ENCODE results near the gene ACTR3C.
"Not testable (repeated sequence)": the region's sequence is repeated elsewhere in the genome, so short reads cannot be mapped to it uniquely, and the experiment has no call there.

The ACTR3C gene

DNA sequence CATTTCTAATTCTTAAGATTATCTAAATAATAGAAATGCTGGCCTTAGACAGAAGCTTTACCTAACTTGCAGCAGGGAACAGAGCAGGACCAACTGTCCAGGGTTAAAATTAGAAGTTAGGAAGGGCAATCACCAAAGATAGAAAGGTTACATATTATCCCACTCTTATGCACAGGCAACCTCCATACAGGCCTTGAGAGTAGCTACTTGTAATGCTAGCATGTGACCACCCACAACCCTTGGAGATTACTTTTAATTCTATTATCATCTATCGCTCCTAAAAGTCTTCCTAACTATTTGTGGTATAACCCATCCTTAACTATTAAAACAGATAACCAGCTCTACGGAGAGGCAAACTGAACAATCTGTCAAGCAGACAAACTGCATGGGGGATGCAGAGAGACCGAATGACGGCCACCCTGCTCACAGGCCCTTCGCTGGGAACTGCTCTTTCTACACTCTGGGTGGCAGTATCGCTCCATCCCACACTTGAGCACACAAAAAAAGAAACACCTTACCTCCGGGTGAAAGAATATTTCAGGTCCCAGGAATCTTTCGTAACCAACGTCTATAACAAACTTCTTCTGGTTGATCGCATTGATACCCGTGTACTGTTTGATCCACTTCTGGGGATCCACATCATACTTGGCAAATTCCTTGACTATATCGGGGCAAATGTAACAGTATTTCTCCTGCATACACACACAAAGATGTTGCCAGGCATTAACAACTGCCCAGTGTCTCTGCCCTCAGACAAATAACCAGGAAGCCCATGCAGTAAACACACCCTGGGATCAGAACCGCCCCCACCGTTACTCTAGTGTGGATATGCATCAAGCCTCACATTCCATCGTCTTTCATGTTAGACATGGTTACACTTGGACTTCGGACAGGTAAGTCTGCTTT is 37.2 kb downstream of the ACTR3C start:
- peak in 10 of 56 donors; percentile 1 to 27 (median 10) for DNase-seq

DNA sequence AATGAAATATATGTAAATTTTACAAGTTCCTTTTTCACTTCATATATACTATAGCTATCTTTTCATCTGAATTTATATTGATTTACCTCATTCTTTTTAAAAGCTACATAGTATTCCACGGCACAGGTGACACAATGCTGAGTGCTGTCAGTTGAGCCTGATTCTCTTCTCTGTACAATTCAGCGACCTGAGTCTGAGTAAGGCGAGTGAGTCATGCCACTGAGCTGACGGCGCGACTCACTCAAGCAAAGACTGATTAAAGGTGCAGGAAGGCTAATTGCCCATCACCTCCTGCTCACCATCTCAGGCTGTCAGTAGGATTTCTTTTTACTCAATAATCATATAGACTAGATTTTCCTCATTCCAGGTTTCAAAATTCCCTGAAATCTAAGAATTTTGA is 39.7 kb downstream of the ACTR3C start:
- not testable (repeated sequence) for DNase-seq

DNA sequence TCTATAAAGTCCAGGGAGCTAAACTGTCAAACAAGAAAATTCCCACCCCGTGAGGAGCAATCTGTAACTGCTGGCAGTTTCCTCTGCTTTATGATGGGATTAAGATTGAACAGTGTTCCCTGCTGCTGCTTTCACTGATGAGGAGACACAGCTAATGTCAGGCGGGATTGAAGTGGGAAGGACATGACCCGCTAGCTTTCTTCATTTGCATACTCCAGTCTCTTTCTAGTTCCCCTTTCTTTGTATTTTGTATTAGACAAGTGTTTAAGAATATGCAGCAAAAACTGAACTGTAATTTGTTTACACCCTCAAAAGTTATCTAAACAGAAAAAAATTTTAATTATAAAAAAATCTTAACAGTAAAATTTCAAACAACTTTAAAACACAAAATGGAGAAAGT is 40.2 kb downstream of the ACTR3C start:
- not testable (repeated sequence) for DNase-seq

DNA sequence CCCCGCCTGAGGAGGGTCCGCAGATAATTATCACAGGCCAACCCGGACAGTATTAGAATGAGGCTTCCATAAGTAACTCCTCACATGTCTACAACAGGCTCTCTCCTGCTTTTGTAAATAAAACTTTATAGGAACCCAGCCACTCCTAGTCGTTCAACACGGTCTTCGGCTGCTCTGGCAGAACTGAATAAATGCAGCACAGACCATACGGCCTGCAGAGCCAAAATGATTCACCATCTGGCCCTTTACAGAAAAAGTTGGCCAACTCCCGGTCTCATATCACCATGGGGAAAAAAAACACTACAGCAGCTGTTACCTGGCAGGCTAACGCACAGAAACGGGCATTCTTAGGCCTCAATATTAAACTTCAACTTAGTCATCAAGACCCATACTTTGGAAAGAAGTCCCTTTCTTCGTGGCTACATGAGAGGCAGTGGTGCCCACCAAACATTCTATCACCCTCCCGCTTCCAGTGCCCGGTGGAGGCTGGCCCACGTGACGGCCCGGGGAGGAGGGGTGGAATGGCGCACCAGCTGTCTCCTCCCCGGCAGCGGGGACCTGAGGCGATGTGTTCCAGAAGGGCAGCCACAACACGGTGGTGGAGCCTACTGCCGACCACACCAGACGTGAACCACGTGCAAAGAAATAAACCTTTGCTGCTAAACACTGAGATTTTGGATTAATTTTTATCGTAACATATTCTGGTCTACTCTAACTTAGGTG is 41.5 kb downstream of the ACTR3C start:
- DNase-seq = not testable (repeated sequence)

DNA sequence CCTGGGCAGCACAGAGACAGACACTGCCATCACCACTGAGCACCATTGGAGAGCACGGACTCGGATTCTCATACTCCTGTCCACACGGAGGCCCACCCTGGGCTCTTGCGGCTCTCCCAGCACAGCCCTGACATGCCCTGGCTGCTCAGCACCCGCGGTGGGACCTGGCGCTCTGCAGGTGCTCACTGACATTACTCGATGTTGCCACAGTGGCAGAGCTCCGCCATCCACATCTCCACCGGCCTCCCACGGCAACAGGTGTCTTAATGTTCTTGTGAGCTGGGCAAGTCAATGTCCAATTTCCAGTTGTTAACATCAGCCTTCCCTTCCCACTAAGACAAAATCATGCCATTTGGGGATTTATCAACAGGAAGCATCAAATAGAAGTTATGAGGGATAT is 45.0 kb downstream of the ACTR3C start:
- DNase-seq = not testable (repeated sequence)

DNA sequence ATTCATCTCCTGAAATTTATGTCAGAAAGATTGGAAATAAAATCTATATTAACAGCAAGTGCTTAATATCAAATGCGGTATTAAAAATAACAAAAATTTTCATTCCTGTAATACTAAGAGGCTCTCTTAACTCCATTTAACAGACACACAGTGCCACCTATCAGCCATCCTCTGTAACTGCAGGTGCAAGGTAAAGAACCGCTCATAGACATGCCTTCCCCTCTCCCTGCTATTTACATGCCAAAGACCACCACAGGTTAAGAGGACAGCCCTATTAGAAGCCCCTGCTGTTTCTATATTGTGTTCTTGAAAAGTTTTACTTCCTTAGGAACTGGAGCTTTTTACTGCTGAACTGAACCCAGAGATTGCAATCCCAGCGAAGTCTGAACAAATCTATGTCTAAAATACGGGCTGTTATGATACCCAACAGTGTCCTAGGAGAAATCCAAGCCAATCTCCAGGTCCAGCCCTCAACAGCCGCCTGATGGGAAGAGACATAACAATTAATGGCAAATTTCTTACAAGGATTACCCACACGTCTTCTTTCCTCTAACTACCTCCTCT is 47.1 kb downstream of the ACTR3C start:
- peak in 6 of 56 donors; percentile 1 to 21 (median 8) for DNase-seq

DNA sequence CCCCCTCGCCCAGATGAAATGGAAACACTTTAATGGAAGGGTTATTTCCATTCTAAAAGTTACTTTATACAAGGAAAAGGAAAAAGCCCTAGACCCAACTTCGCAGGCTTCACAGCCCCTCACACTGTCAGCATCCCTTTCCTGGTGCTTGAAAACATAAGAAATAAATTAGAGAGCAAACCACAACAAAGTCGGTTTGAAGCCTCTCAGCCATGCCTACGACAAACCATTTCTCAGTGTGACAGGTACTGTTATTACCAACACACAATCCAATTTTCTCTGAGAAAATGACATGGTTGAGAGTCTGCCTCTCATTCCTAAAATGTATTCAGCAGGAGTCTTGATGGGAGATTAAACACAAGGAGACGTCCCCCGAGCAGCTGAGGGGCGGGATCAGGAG is 51.4 kb downstream of the ACTR3C start:
- not testable (repeated sequence) for DNase-seq

DNA sequence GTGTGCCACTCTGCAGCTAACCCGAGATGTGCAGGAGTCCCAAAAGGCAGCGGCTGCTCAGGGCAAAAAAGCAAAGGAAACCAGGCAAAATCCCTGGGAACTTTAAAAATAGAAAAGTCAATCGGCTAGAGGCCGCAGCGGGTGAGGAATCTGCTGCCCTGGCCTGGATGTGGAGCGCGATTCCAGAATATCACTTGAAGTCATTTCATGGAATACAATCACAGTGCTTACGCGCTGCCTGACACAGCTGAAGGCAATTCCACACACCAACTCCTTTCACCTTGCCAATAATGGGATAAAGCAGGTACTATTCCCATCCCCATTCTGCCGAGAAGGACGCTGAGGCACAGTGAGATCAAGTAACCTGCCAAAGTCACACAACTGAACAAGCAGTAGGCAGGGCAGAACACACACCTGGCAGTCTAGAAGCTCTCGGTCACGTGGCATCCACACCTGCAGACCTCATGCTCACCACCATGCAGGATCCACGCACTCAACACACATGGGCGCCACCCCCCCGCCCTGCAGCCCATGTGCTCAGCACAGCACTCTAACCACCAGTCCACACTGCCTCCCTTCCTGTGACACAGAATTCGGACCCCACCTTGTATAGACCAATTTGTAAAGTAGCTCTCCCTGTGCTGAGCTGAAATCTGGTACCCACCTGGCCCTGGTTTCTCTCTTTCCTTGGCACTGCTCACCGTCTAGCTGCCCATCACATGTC is 53.1 kb downstream of the ACTR3C start:
- not testable (repeated sequence) for DNase-seq

DNA sequence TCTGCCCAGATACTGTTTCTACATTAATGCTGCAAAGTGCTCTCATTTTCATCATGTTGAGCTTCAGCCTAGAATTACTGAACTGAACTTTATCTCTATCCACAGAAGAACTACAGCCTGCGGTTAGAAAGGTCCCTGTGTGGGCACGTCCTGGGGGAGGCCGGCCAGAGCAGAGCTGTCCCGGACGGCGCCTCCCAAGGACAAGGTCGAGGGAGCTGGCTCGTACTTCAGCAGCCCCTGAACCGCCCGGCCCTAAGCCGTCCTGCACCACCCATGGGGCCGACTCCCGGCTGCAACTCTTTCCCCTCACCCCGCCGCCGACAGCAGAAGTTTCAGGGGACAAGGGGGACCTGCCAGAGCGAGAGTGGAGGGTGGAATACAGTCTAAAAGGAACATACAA is 54.5 kb downstream of the ACTR3C start:
- not testable (repeated sequence) for DNase-seq

DNA sequence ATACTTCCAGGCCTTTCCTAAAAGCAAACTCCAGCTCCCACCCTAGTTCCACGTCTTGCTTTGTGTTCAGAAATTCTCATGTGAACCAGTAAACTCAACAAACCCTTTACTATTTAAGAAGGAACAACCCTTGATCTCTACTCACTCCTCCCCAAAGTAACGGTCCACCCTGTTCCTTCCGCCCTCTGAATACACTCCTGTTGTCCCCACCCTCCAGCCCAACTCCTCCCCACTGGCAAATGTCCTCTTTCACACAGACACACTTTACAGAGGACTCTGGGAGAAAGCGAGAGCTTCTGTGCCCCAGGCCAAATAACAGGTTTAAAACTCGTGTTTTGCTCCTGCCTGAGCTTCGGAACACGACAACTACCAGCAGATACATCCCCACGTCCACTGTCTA is 55.1 kb downstream of the ACTR3C start:
- not testable (repeated sequence) for DNase-seq

DNA sequence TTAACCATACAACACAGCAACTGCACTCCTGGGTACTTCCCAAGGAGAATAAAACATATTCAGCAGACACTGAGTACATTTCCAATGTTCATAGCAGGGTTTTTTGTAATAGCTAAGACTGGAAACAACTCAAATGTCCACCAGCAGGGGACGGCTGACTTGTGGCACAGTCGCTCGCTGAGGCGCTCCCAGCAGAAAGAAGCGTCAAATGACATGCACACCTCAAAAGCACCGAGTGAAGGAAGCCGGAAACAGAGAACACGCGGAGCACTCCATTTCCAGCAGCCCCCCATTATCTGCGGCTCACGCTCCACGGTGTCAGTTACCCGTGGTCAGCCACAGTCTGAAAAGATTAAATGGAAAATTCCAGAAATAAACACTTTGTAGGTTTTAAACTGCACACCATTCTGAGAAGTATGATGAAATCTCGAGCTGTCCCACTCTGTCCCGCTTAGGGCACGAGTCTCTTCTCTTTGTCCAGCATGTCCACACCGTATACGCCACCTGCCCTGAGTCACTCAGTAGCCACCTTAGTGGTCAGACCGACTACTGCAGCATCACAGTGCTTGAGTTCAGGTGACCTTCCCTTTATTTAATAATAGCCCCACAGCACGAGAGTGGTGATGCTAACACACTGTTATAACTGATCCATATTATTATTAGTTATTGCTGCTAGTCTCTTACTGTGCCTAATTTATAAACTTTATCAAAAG is 56.2 kb downstream of the ACTR3C start:
- DNase-seq = not testable (repeated sequence)

DNA sequence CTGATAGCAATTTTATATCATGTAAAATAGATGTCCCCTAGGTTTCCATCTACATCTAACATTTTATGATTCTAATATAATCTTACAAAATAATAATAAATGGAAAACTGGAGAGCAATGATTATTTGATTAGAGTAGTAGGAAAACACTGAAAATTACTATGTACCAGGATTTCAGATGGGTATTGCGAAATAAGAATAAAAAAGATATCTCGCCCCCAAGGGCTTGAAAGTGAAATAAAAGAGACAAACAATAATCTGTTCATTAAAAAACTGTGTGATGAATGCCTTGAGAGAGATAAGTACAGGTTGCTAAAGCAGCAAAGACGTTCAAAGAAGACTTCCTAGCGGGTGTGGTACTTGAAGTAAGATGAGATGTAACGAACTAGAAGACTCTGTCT is 60.7 kb downstream of the ACTR3C start:
- not testable (repeated sequence) for DNase-seq

DNA sequence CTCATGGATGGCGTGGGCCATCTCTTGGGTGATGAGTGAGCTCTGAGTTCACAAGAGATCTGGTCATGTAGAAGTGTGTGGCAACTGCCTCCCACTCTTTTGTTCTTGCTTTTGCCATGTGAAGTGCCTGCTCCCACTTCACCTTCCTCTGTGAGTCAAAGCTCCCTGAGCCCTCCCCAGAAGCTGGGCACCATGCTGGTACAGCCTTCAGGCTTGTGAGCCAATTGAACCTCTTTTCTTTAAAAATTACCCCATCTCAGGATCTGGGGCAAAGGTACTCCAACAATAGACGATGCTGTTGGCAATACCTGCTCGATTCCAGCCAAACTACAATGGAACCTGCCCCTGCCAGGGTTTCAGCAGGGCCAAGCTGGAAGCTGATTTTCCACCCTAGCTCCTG is 75.6 kb downstream of the ACTR3C start:
- not testable (repeated sequence) for DNase-seq

DNA sequence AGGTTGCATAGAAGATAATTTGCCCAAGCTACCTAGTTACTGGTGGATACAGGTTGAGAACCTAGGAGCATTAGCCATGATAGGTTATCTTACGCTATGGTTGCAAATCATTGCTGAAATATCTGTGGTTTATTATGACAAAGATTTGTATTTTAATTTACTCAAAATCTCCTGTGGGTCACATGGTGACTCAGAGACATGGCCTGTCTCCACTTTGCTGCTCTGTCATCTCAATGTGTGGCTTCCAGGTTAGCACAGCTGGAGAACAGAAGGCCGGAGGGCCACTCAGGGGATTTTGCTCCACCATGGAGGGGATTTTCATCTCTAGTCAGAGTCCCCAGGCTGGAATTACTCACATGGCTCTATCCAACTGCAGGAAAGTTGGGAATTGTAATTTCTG is 78.1 kb downstream of the ACTR3C start:
- DNase-seq = not testable (repeated sequence)

DNA sequence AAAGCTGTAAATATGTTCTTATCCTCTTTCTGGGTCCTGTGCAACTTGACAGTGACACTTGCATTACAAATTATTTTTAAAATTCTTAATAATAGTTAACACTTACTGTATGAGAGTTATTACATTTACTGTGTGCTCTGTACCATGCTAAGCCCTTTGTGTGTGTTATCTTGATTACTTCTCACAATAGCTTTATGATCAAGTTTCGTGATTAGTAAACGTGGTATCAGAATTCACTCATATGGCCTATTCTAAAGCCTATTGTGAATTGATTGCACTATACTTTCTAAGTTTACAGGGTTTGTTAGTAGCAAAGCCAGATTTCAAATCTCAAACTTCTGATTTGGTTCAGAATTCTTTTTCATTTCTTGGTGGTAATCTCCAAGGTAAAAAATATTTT is 80.4 kb downstream of the ACTR3C start:
- DNase-seq = not testable (repeated sequence)

DNA sequence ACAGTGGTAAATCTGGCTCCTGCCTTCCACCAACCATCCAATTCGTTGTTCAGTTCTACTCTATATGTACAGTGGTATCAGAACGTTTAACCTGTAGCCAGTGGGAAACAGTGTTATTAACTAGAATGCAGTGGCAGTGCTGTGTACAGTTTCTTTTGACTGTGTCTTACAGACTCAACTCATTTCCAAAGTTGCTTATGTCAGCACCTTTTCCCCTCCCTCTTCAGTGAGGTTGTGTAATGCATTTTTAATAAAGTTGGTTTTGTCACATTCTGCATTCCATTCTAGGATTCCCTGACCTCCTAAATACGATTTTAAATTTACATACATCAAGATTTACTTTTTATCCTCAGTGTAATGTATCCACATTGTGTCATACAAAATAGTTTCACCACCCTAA is 97.9 kb downstream of the ACTR3C start:
- not testable (repeated sequence) for DNase-seq

DNA sequence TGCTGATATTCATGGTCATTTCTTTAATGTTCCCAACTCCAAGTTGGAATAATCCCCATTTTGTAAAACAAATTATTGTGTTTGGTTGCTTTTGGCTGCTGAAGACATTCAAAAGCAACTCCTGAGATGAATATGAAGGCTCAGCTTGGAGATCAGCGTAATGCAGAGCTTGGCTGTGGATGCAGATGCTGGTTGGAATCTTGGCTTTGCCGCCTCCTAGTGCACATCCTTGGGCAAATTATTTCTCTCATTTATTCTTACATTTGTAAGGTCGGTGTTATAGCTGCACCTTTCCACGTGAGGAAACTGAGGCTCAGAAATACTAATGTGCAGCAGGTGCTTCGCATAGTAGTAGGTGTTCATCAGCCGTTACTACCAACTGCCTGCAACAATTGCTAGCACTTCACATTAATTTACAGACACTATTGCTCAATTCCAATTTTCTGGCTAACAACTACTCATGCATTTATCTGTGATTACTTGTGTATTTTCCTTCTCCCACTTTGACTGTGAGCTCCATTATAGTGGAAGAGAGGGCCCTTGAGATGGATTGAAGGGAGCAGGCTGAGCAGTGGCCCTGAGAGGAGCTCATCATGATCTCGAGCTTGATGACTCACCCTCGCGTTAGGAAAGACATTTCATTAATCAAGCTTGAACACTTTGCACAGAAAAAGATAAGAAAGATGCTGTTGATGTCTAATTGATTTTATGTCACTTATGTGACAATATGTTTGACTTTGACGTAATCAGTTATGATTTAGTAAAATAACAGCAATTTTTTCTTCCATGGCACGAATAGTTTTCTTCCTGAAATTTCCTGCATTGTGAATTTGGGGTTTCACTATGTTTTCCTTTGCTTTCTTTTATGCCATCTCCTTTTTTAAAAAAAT is 101.0 kb downstream of the ACTR3C start:
- peak in 6 of 56 donors; percentile 5 to 26 (median 8) for DNase-seq

DNA sequence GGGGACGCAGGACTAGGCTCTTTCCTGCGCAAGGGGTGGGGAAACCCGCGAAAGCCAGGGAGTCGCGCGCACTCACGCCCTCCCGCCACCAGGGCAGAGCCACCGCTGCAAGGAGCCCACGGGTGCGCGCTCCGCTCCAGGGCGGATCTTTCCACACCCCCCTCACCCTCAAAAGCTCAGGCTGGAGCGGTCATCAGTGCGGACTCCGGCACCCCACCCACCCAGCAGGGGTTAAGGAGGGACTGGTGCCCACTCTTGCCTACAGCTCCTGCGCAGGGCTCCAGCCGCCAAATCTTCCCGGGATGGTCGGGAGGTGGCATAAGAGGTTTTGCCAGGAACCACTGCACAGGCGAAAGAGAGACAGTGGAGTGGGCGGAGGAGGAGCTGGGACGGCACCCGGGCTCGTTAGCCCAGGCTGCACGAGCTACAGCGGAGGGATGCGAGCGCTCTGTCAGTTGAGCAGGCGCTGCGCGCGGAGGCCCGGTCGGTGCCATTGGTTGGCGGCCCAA is 102.6 kb downstream of the ACTR3C start:
- peak in 8 of 56 donors; percentile 1 to 16 (median 7) for DNase-seq

DNA sequence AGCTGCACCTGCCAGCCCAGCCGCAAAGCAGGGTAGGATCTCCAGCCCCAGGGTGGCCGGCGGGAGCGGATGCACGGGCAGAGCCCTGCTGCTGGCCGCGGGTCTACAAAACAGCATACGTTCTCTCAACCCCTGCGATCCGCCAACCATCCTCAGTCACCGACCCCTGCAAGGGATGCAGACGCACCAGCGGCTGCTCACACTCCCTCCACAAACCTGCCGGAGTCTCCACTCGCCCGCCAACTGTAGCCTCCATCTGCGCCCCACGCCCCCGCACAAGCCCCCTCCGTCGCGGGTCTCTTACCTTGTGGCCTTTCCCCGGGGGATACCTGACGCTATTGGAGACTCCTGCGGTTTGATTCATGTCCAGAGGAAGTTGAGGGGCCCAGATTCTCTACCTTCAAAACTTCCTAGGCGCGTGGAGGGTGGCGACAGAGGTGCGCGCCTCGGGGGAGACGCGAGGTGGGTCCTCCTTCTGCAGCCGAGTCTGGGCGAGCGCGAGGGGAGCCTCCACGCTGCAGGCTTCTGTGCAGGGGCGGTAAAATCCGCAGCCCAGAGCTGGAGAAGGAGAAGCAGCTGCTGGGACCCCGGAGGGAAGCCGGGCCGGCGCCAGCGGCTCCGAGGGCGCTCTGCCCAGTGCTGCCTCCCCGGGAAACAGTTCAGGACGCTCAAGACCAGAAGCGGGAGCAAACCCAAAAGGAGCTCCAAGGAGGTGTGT is 103.2 kb downstream of the ACTR3C start:
- peak in 1 of 56 donors; percentile 3 for DNase-seq

All from nucleus accumbens (tissue), 56 donors.